Keratinocyte (primary cell): ENCODE results near the gene HCFC1R1. TPM values are rescaled to one million over a fixed set of nuclear protein-coding genes. Genes with fewer than 3 reads are reported as not detected.

Experiments
- DNase-seq: peaks from one replicate; pipeline ENCODE4 v3.0.0-alpha.2; 2011; ENCODE audit warnings: low read depth, missing footprints, low spot score
- FAIRE-seq: peaks from 2 replicates; lab custom pipeline; 2011; peaks lifted over from hg19 to GRCh38; lab: Jason Lieb, UNC
- H2AFZ ChIP-seq: 2 replicates; pipeline ENCODE4 v1.6.0; 2012; ENCODE audit warnings: low read length, control low read depth, inconsistent platforms; ENCODE audit not compliant: control insufficient read depth
- H3K27ac ChIP-seq: 2 replicates; pipeline ENCODE4 v1.5.1; 2011; ENCODE audit warnings: low read length; ENCODE audit not compliant: control insufficient read depth, insufficient read depth
- H3K27me3 ChIP-seq: 3 replicates; pipeline ENCODE4 v1.6.0; 2011; ENCODE audit warnings: low read length; ENCODE audit not compliant: control insufficient read depth, insufficient read depth; ENCODE audit errors: extremely low read depth
- H3K36me3 ChIP-seq, 2 experiments: 2 replicates in 1 of 2; 3 replicates in 1 of 2; pipeline ENCODE4 v1.5.1; 2011; ENCODE audit warnings: low read length in 2 of 2, mild to moderate bottlenecking in 1 of 2; ENCODE audit not compliant: control insufficient read depth in 2 of 2, insufficient read depth in 2 of 2; ENCODE audit errors: extremely low read depth in 1 of 2
- H3K4me1 ChIP-seq: 3 replicates; pipeline ENCODE4 v1.5.1; 2011; ENCODE audit warnings: low read length; ENCODE audit not compliant: control insufficient read depth, insufficient read depth; ENCODE audit errors: extremely low read depth
- H3K4me2 ChIP-seq: 3 replicates; pipeline ENCODE4 v1.6.0; 2011; ENCODE audit warnings: low read depth, low read length; ENCODE audit not compliant: control insufficient read depth, insufficient read depth; ENCODE audit errors: extremely low read depth
- H3K4me3 ChIP-seq, 3 experiments: fragments of 200-600 bp in 1 of 3; sonication (generic) in 1 of 3; 2 replicates in 2 of 3; 3 replicates in 1 of 3; pipeline ENCODE4 v1.5.1; 2011 to 2016; ENCODE audit warnings: low read length in 3 of 3, mild to moderate bottlenecking in 3 of 3, control low read depth in 2 of 3, inconsistent platforms in 1 of 3, low read depth in 1 of 3, mixed read lengths in 1 of 3, mixed run types in 1 of 3, moderate library complexity in 1 of 3; ENCODE audit not compliant: control insufficient read depth in 2 of 3, insufficient read depth in 2 of 3; ENCODE audit errors: extremely low read depth in 1 of 3
- H3K79me2 ChIP-seq: 2 replicates; pipeline ENCODE4 v1.6.0; 2012; ENCODE audit warnings: low read length; ENCODE audit not compliant: control insufficient read depth, insufficient read depth
- H3K9ac ChIP-seq: 3 replicates; pipeline ENCODE4 v1.6.0; 2011; ENCODE audit warnings: low read length; ENCODE audit not compliant: control insufficient read depth, insufficient read depth; ENCODE audit errors: extremely low read depth
- H3K9me1 ChIP-seq: 3 replicates; pipeline ENCODE4 v1.6.0; 2011; ENCODE audit warnings: low read length; ENCODE audit not compliant: control insufficient read depth, insufficient read depth; ENCODE audit errors: extremely low read depth
- H3K9me3 ChIP-seq: 2 replicates; pipeline ENCODE4 v1.5.1; 2012; ENCODE audit warnings: low read depth, low read length; ENCODE audit not compliant: control insufficient read depth
- H4K20me1 ChIP-seq: 3 replicates; pipeline ENCODE4 v1.6.0; 2011; ENCODE audit warnings: low read length; ENCODE audit not compliant: control insufficient read depth, insufficient read depth; ENCODE audit errors: extremely low read depth
- EZH2 ChIP-seq: IDR thresholded peaks from one replicate; pipeline ENCODE4 v1.6.1; 2012; ENCODE audit warnings: inconsistent platforms, mild to moderate bottlenecking, low read length, moderate library complexity
- dilution Hi-C: fragments of 300-500 bp; cut with MboI; formaldehyde crosslinking; loops from one replicate; pipeline ENCODE4 v1.7.0; 2020; ENCODE audit warnings: low sequenced_read_pairs; ENCODE audit not compliant: extremely low pct_ligation_motif_present
- polyA plus RNA-seq, 5 experiments: library from polyadenylated mRNA; depleted of rRNA in 3 of 5; stranded (reverse) in 3 of 5; stranded (forward) in 1 of 5; unstranded in 1 of 5; fragments of >200 nt; gene quantifications; 1 replicate in 1 of 5; 2 replicates in 3 of 5; 3 replicates in 1 of 5; pipeline versions ENCODE4 v1.2.1 to v1.2.3, GENCODE V29; 2011 to 2012; ENCODE audit warnings: missing spikeins in 2 of 5, low read depth in 1 of 5, low replicate concordance in 1 of 5
- TF ChIP-seq, protein P1 (sequence below), 3 experiments: IDR thresholded peaks in 1 of 3; conservative IDR thresholded peaks in 1 of 3; optimal IDR thresholded peaks in 1 of 3; 2 replicates in 2 of 3; 3 replicates in 1 of 3; pipeline versions ENCODE3 to v1.5.1; 2011; ENCODE audit warnings: low read length in 3 of 3, mild to moderate bottlenecking in 3 of 3, moderate library complexity in 2 of 3, control low read depth in 1 of 3, inconsistent platforms in 1 of 3; ENCODE audit not compliant: insufficient read depth in 2 of 3; ENCODE audit errors: extremely low read depth in 1 of 3

The HCFC1R1 gene
- polyA plus RNA-seq, 1 donor (not counting 4 experiments of a cell fraction or from before 2014, with no cell fraction given): 13.0 TPM

DNA sequence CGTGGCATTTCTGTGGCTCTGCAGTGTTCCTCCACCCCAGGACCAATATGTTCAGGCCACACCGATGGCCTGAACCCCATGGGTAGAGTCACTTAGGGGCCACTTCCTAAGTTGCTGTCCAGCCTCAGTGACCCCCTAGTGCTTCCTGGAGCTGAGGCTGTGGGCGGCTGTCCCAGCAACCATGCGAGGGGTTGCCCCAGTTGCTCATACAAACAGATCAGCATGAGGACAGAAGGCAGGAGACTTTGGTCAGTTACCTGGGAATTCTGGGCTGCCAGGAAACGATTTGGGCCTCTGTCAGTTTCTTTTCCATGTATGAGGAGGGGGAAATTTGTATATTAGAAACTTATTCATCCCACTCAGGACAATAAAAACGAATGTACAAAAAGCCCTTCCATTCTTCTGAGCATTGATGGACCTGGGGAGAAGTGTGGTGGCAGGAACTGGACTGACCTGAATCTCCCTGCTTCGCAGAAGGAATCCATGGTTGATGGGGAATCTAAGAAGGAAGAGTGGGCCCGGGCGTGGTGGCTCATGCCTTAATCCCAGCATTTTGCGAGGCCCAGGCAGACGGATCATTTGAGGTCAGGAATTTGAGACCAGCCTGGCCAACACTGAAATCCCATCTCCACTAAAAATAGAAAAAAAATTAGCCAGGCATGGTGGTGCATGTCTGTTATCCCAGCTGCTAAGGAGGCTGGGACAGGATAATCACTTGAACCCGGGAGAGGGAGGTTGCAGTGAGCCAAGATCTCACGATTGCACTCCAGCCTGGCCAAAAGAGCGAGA lies 36.8 kb upstream of the HCFC1R1 start:
- Histone ChIP-seq H3K4me1 (peaks cover 13% of the 10 kb centered on the region), H3K9me1 (no peaks in the 10 kb centered on the region), H2AFZ (no peak overlapping the region), H3K27me3 (no peaks in the 10 kb centered on the region), H3K79me2 (no peaks in the 10 kb centered on the region), H3K27ac (no peak overlapping the region), H3K9ac (no peak overlapping the region), H3K36me3 (no peaks in the 10 kb centered on the region), H3K4me2 (no peak overlapping the region), H4K20me1 (no peaks in the 10 kb centered on the region), H3K4me3 (no peak overlapping the region), H3K9me3 (no peaks in the 10 kb centered on the region)
- dilution Hi-C loops: no loop called here
- DNase-seq (no peak), FAIRE-seq (no peak)
- TF ChIP-seq EZH2: no peak
- TF ChIP-seq, protein P1, sequence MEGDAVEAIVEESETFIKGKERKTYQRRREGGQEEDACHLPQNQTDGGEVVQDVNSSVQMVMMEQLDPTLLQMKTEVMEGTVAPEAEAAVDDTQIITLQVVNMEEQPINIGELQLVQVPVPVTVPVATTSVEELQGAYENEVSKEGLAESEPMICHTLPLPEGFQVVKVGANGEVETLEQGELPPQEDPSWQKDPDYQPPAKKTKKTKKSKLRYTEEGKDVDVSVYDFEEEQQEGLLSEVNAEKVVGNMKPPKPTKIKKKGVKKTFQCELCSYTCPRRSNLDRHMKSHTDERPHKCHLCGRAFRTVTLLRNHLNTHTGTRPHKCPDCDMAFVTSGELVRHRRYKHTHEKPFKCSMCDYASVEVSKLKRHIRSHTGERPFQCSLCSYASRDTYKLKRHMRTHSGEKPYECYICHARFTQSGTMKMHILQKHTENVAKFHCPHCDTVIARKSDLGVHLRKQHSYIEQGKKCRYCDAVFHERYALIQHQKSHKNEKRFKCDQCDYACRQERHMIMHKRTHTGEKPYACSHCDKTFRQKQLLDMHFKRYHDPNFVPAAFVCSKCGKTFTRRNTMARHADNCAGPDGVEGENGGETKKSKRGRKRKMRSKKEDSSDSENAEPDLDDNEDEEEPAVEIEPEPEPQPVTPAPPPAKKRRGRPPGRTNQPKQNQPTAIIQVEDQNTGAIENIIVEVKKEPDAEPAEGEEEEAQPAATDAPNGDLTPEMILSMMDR (optimal IDR thresholded peaks at IDR 0.05 in 1 of 3, IDR thresholded peaks at IDR 0.05 in 1 of 3, conservative IDR thresholded peaks at IDR 0.05 in 1 of 3; ENCODE audit: extremely low read depth in 1 of 3, insufficient read depth in 2 of 3, low read length in 3 of 3): no peak

DNA sequence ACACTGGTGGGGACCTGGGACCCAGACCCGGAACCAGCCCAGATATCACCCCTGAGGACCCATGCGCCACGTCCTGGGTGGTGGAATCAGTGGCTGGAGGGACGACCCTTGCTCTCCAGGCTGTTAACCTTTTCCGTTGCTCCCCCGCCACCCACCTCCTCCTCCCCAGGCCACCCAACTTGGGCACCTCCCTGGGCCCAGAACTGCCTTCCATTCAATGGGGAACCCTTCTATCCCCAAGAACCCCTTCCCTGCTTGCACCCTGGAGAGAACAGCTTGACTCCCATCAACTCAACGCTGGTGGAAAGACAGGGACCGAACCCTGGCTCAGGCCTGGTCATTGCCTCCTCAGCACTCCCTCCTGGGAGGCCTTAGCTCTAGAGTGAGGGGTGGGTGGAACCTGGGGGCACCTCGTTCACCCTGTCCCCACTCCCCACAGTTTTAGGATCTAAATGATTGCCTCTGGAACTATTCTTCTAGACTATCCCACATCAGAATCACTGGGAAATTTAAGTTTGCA lies 36.0 kb upstream of the HCFC1R1 start:
- no peak overlapping the region for H3K27ac ChIP-seq
- DNase-seq: no peak

More for the DNA sequence above, 36.0 kb upstream of the HCFC1R1 start:
- peak overlapping the region; percentile 80 for H3K9ac ChIP-seq
- TF ChIP-seq, protein P1 (optimal IDR thresholded peaks at IDR 0.05 in 1 of 3, IDR thresholded peaks at IDR 0.05 in 1 of 3, conservative IDR thresholded peaks at IDR 0.05 in 1 of 3; ENCODE audit: extremely low read depth in 1 of 3, insufficient read depth in 2 of 3, low read length in 3 of 3): no peak
- no peak for TF ChIP-seq EZH2
- no peaks in the 10 kb centered on the region for H4K20me1 ChIP-seq
- no peak for FAIRE-seq
- no peaks in the 10 kb centered on the region for H3K79me2 ChIP-seq
- H3K4me2 ChIP-seq: peak overlapping the region; percentile 82
- H3K9me1 ChIP-seq: no peaks in the 10 kb centered on the region
- no peaks in the 10 kb centered on the region for H3K9me3 ChIP-seq
- peaks cover 8% of the 10 kb centered on the region for H3K4me1 ChIP-seq
- peaks cover 0 to under 1% of the 10 kb centered on the region in 2 experiments for H3K36me3 ChIP-seq
- peak overlapping the region; percentile 86 for H2AFZ ChIP-seq
- peak overlapping the region; percentile 61 to 97 (median 81) for H3K4me3 ChIP-seq
- dilution Hi-C loops: no loop called here
- no peaks in the 10 kb centered on the region for H3K27me3 ChIP-seq
